Kidney epithelial cell (primary cell): Measurements from ENCODE around the gene ACRV1. TPM values are rescaled to one million over a fixed set of nuclear protein-coding genes. Genes with fewer than 3 reads are reported as not detected.
A peak's percentile ranks its signal among the peaks of the same experiment; 100 is the strongest.

Experiments
- DNase-seq: peaks from one replicate; pipeline ENCODE4 v3.0.0-alpha.2; 2010; ENCODE audit warnings: low read depth
- H3K27me3 ChIP-seq: 2 replicates; pipeline ENCODE4 v1.6.0; 2011; ENCODE audit warnings: low read length; ENCODE audit not compliant: control insufficient read depth, insufficient read depth
- H3K36me3 ChIP-seq: 2 replicates; pipeline ENCODE4 v1.5.1; 2011; ENCODE audit warnings: low read length; ENCODE audit not compliant: control insufficient read depth, insufficient read depth
- H3K4me3 ChIP-seq: 2 replicates; pipeline ENCODE4 v1.5.1; 2011; ENCODE audit warnings: low read depth, mild to moderate bottlenecking, control low read depth, low read length
- CTCF ChIP-seq: IDR thresholded peaks from 2 replicates; pipeline ENCODE4 v1.5.1; 2011; ENCODE audit warnings: mild to moderate bottlenecking, moderate library complexity, low read length, control low read depth, inconsistent platforms; ENCODE audit not compliant: insufficient read depth, poor library complexity, severe bottlenecking
- total RNA-seq: library from RNA; depleted of rRNA; stranded (reverse); fragments of >200 nt; gene quantifications from 2 replicates; pipeline ENCODE4 v1.2.3, GENCODE V29; 2015

Gene ACRV1
- total RNA-seq, 1 donor from 2014 or later: not detected

- Histone ChIP-seq H3K27me3 (no peaks in the 10 kb centered on the region), H3K36me3 (no peaks in the 10 kb centered on the region), H3K4me3 (no peak overlapping the region)
- no peak for DNase-seq
- no peak for TF ChIP-seq CTCF
Observed at GRCh38 chr11:125645871-125646270, 34.8 kb downstream of the ACRV1 start.

GRCh38 chr11:125638315-125638714 lies 42.3 kb downstream of the ACRV1 start:
- no peaks in the 10 kb centered on the region for H3K27me3 ChIP-seq
- no peak for TF ChIP-seq CTCF
- H3K36me3 ChIP-seq: peaks cover 2% of the 10 kb centered on the region
- no peak overlapping the region for H3K4me3 ChIP-seq
- DNase-seq: no peak

- H3K36me3 ChIP-seq: peaks cover 2% of the 10 kb centered on the region
Observed at GRCh38 chr11:125637840-125638239, 42.8 kb downstream of the ACRV1 start.

GRCh38 chr11:125627236-125627910 lies 53.3 kb downstream of the ACRV1 start:
- H3K36me3 ChIP-seq: no peaks in the 10 kb centered on the region
- no peaks in the 10 kb centered on the region for H3K27me3 ChIP-seq
- no peak for TF ChIP-seq CTCF
- peak overlapping the region; percentile 51 for H3K4me3 ChIP-seq
- DNase-seq: no peak

More at GRCh38 chr11:125637840-125638239, 42.8 kb downstream of the ACRV1 start:
- no peaks in the 10 kb centered on the region for H3K27me3 ChIP-seq
- no peak for DNase-seq
- no peak for TF ChIP-seq CTCF
- H3K4me3 ChIP-seq: no peak overlapping the region

GRCh38 chr11:125626288-125626950 lies 54.2 kb downstream of the ACRV1 start:
- peak; percentile 40 for TF ChIP-seq CTCF
- H3K4me3 ChIP-seq: peak overlapping the region; percentile 51
- peak; percentile 35 for DNase-seq

More at GRCh38 chr11:125626288-125626950, 54.2 kb downstream of the ACRV1 start:
- Histone ChIP-seq H3K36me3 (no peaks in the 10 kb centered on the region), H3K27me3 (no peaks in the 10 kb centered on the region)
